ENCODE data around the gene ASTN1.

ASTN1 gene

GRCh38 chr1:177008653-177009052 is 155.9 kb downstream of the ASTN1 start:
- H3K36me3 Mint-ChIP-seq: no peaks in the 10 kb centered on the region
- peaks cover 13% of the 10 kb centered on the region for H3K9me3 Mint-ChIP-seq
- H3K4me3 Mint-ChIP-seq: no peak overlapping the region
- no peak overlapping the region for H3K27ac Mint-ChIP-seq
- ATAC-seq (no peak), DNase-seq (ENCODE audit: low spot score in 2 of 2) (no peak)
- no peaks in the 10 kb centered on the region for H3K4me1 Mint-ChIP-seq

GRCh38 chr1:177007437-177008161 is 156.9 kb downstream of the ASTN1 start:
- H3K4me1 Mint-ChIP-seq: no peaks in the 10 kb centered on the region
- H3K4me3 Mint-ChIP-seq: no peak overlapping the region
- DNase-seq (ENCODE audit: low spot score in 2 of 2) (no peak), ATAC-seq (no peak)
- H3K27ac Mint-ChIP-seq: no peak overlapping the region
- peaks cover 8% of the 10 kb centered on the region for H3K9me3 Mint-ChIP-seq
- H3K36me3 Mint-ChIP-seq: no peaks in the 10 kb centered on the region

- no peak overlapping the region for H3K27ac Mint-ChIP-seq
- H3K4me1 Mint-ChIP-seq: no peaks in the 10 kb centered on the region
- H3K9me3 Mint-ChIP-seq: no peaks in the 10 kb centered on the region
- no peak for ATAC-seq
- no peak for DNase-seq (ENCODE audit: low spot score in 2 of 2)
- no peaks in the 10 kb centered on the region for H3K36me3 Mint-ChIP-seq
- no peak overlapping the region for H3K4me3 Mint-ChIP-seq
Observed at GRCh38 chr1:177002891-177003290, 161.6 kb downstream of the ASTN1 start.

GRCh38 chr1:177001556-177001955 is 163.0 kb downstream of the ASTN1 start:
- Mint-ChIP-seq H3K4me3 (no peak overlapping the region), H3K36me3 (no peaks in the 10 kb centered on the region), H3K27ac (no peak overlapping the region), H3K9me3 (peaks cover 2% of the 10 kb centered on the region), H3K4me1 (no peaks in the 10 kb centered on the region)
- DNase-seq (ENCODE audit: low spot score in 2 of 2) (no peak), ATAC-seq (no peak)

GRCh38 chr1:176998183-176998795 is 166.2 kb downstream of the ASTN1 start:
- Mint-ChIP-seq H3K36me3 (no peaks in the 10 kb centered on the region), H3K4me1 (no peaks in the 10 kb centered on the region), H3K4me3 (no peak overlapping the region), H3K27ac (no peak overlapping the region), H3K9me3 (peaks cover 11% of the 10 kb centered on the region)
- no peak for DNase-seq (ENCODE audit: low spot score in 2 of 2)
- no peak for ATAC-seq

GRCh38 chr1:176996456-176997090 is 167.9 kb downstream of the ASTN1 start:
- Mint-ChIP-seq H3K27ac (no peak overlapping the region), H3K4me3 (no peak overlapping the region), H3K36me3 (no peaks in the 10 kb centered on the region), H3K9me3 (peaks cover 11% of the 10 kb centered on the region), H3K4me1 (no peaks in the 10 kb centered on the region)
- DNase-seq (ENCODE audit: low spot score in 2 of 2): no peak
- no peak for ATAC-seq

- Mint-ChIP-seq H3K4me3 (no peak overlapping the region), H3K4me1 (no peaks in the 10 kb centered on the region), H3K36me3 (no peaks in the 10 kb centered on the region), H3K27ac (no peak overlapping the region), H3K9me3 (peaks cover 17% of the 10 kb centered on the region)
- no peak for ATAC-seq
- DNase-seq (ENCODE audit: low spot score in 2 of 2): no peak
Observed at GRCh38 chr1:176994931-176995596, 169.4 kb downstream of the ASTN1 start.

- ATAC-seq: no peak
- Mint-ChIP-seq H3K27ac (no peak overlapping the region), H3K36me3 (no peaks in the 10 kb centered on the region), H3K9me3 (peaks cover 17% of the 10 kb centered on the region), H3K4me1 (no peaks in the 10 kb centered on the region), H3K4me3 (no peak overlapping the region)
- DNase-seq (ENCODE audit: low spot score in 2 of 2): no peak
Observed at GRCh38 chr1:176993587-176993986, 170.9 kb downstream of the ASTN1 start.

- Mint-ChIP-seq H3K4me3 (no peak overlapping the region), H3K4me1 (no peaks in the 10 kb centered on the region), H3K9me3 (peaks cover 6% of the 10 kb centered on the region), H3K36me3 (no peaks in the 10 kb centered on the region), H3K27ac (no peak overlapping the region)
- no peak for ATAC-seq
- no peak for DNase-seq (ENCODE audit: low spot score in 2 of 2)
Observed at GRCh38 chr1:176989754-176990153, 174.8 kb downstream of the ASTN1 start.

GRCh38 chr1:176989023-176989422 is 175.5 kb downstream of the ASTN1 start:
- Mint-ChIP-seq H3K36me3 (no peaks in the 10 kb centered on the region), H3K27ac (no peak overlapping the region), H3K4me1 (no peaks in the 10 kb centered on the region), H3K9me3 (peaks cover 6% of the 10 kb centered on the region), H3K4me3 (no peak overlapping the region)
- DNase-seq (ENCODE audit: low spot score in 2 of 2) (no peak), ATAC-seq (no peak)

GRCh38 chr1:176987016-176987415 is 177.5 kb downstream of the ASTN1 start:
- DNase-seq (ENCODE audit: low spot score in 2 of 2) (no peak), ATAC-seq (no peak)
- no peak overlapping the region for H3K4me3 Mint-ChIP-seq
- H3K4me1 Mint-ChIP-seq: no peaks in the 10 kb centered on the region
- peaks cover 6% of the 10 kb centered on the region for H3K9me3 Mint-ChIP-seq
- H3K27ac Mint-ChIP-seq: no peak overlapping the region
- H3K36me3 Mint-ChIP-seq: no peaks in the 10 kb centered on the region

- Mint-ChIP-seq H3K9me3 (no peaks in the 10 kb centered on the region), H3K36me3 (no peaks in the 10 kb centered on the region), H3K27ac (no peak overlapping the region), H3K4me1 (no peaks in the 10 kb centered on the region), H3K4me3 (no peak overlapping the region)
- DNase-seq (ENCODE audit: low spot score in 2 of 2) (no peak), ATAC-seq (no peak)
Observed at GRCh38 chr1:176983731-176984130, 180.8 kb downstream of the ASTN1 start.

GRCh38 chr1:176976771-176977170 is 187.7 kb downstream of the ASTN1 start:
- Mint-ChIP-seq H3K4me3 (no peak overlapping the region), H3K27ac (no peak overlapping the region), H3K9me3 (peaks cover 9% of the 10 kb centered on the region), H3K4me1 (no peaks in the 10 kb centered on the region), H3K36me3 (no peaks in the 10 kb centered on the region)
- no peak for ATAC-seq
- DNase-seq (ENCODE audit: low spot score in 2 of 2): no peak

GRCh38 chr1:176976225-176976624 is 188.3 kb downstream of the ASTN1 start:
- ATAC-seq (no peak), DNase-seq (ENCODE audit: low spot score in 2 of 2) (no peak)
- Mint-ChIP-seq H3K4me1 (no peaks in the 10 kb centered on the region), H3K9me3 (peaks cover 9% of the 10 kb centered on the region), H3K27ac (no peak overlapping the region), H3K4me3 (no peak overlapping the region), H3K36me3 (no peaks in the 10 kb centered on the region)

- H3K4me3 Mint-ChIP-seq: no peak overlapping the region
- no peak overlapping the region for H3K27ac Mint-ChIP-seq
- ATAC-seq: no peak
- no peaks in the 10 kb centered on the region for H3K36me3 Mint-ChIP-seq
- H3K4me1 Mint-ChIP-seq: no peaks in the 10 kb centered on the region
- DNase-seq (ENCODE audit: low spot score in 2 of 2): no peak
- no peaks in the 10 kb centered on the region for H3K9me3 Mint-ChIP-seq
Observed at GRCh38 chr1:176964687-176965086, 199.8 kb downstream of the ASTN1 start.

GRCh38 chr1:176963181-176963580 is 201.3 kb downstream of the ASTN1 start:
- Mint-ChIP-seq H3K9me3 (no peaks in the 10 kb centered on the region), H3K4me3 (no peak overlapping the region), H3K36me3 (no peaks in the 10 kb centered on the region), H3K27ac (no peak overlapping the region), H3K4me1 (no peaks in the 10 kb centered on the region)
- ATAC-seq (no peak), DNase-seq (ENCODE audit: low spot score in 2 of 2) (no peak)
